IPS-20b (cell line): ENCODE results near the gene ANKRD44.

Experiments
- H3K27ac ChIP-seq: one replicate; pipeline ENCODE4 v1.5.1; 2013; ENCODE audit warnings: low read length
- H3K27me3 ChIP-seq: 2 replicates; pipeline ENCODE4 v1.6.1; 2013; ENCODE audit warnings: mild to moderate bottlenecking, low read length, inconsistent platforms; ENCODE audit not compliant: insufficient read depth
- H3K36me3 ChIP-seq: 2 replicates; pipeline ENCODE4 v1.6.1; 2013; ENCODE audit warnings: low read depth, mild to moderate bottlenecking, inconsistent platforms, low read length, moderate library complexity; ENCODE audit not compliant: insufficient read depth
- H3K4me1 ChIP-seq: 2 replicates; pipeline ENCODE4 v1.6.1; 2013; ENCODE audit warnings: mild to moderate bottlenecking, control low read depth, inconsistent platforms, low read length, moderate library complexity; ENCODE audit not compliant: insufficient read depth
- H3K4me3 ChIP-seq: 2 replicates; pipeline ENCODE4 v1.5.1; 2013; ENCODE audit warnings: mild to moderate bottlenecking, low read length, inconsistent platforms
- H3K9ac ChIP-seq: 2 replicates; pipeline ENCODE4 v1.6.1; 2013; ENCODE audit warnings: low read depth, mild to moderate bottlenecking, inconsistent platforms, low read length, moderate library complexity
- H3K9me3 ChIP-seq: 2 replicates; pipeline ENCODE4 v1.6.1; 2013; ENCODE audit warnings: mild to moderate bottlenecking, low read depth, low read length, inconsistent platforms; ENCODE audit not compliant: insufficient read depth

The ANKRD44 gene

DNA sequence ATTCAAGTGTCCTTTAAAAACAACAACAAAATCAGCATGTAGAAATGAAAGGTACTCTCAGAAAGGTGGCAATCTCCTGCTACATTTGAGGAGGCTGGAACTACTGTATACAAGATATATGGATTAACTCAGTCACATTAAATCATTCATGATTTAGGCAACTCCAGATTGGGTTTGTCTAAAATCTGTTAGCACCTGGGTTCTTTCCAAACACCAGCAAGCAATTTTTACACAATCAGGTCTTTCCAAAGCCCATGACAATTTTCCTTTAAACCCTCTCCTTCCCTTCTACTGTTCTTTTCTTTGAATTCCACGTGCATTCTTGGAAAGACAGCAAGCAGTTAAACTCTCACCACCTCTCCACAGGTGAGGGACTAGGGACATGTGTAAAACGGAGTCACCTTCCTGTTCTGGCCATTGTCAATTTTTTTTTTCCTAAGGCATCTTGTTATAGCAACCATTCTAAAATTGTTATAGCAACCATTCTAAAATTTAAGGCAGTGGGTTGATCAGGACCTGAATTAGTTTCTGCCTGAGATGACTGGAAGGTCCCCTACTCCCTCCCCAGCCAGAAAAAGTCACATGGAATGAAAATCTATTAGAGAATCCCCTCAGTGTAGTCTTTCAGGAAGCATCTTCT lies 113.9 kb downstream of the ANKRD44 start:
- Histone ChIP-seq H3K4me3 (no peak overlapping the region), H3K36me3 (no peaks in the 10 kb centered on the region), H3K9ac (no peak overlapping the region), H3K27ac (no peak overlapping the region), H3K4me1 (no peaks in the 10 kb centered on the region), H3K9me3 (no peaks in the 10 kb centered on the region), H3K27me3 (no peaks in the 10 kb centered on the region)

DNA sequence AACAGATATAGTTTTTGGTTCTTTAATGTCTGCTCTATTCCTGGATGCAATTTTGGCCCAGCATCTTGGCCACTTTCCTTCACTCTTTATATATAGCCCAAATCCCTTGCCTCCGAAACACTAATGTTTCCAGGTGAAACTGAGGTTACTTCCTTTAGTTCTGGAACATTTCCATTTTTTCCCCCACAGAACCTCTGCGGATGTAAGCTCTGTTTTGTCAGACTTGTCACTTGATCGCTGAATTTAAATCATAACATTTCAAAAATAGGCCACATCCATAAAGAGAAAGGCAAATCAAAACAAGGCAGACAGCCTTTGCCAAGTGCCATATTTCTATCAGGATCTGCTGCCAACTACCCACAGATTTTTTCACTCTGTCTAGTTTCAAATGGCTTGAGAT lies 115.1 kb downstream of the ANKRD44 start:
- Histone ChIP-seq H3K27ac (no peak overlapping the region), H3K4me1 (no peaks in the 10 kb centered on the region), H3K9ac (no peak overlapping the region), H3K4me3 (no peak overlapping the region), H3K36me3 (no peaks in the 10 kb centered on the region), H3K27me3 (no peaks in the 10 kb centered on the region), H3K9me3 (no peaks in the 10 kb centered on the region)

DNA sequence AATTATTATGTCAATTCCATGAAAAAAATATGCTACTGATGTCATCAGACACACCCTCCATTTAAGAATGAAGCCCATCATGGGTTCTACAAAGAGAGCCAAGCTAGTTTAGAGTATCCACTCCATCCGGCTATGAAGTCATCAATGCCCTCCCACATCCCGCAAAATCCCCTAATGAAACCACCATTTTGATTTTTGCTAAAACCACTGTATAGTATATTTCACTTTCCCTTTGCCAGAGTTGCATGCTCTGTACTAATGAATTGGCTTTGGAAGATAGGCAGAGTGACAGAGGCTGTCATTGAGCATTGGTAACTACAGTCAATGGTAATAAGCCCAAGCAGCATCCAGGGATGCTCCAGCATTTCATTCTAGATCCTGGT lies 118.6 kb downstream of the ANKRD44 start:
- H3K9ac ChIP-seq = no peak overlapping the region
- no peaks in the 10 kb centered on the region for H3K9me3 ChIP-seq
- no peak overlapping the region for H3K4me3 ChIP-seq
- H3K36me3 ChIP-seq = no peaks in the 10 kb centered on the region
- H3K27me3 ChIP-seq = no peaks in the 10 kb centered on the region
- no peak overlapping the region for H3K27ac ChIP-seq
- H3K4me1 ChIP-seq = peaks cover 11% of the 10 kb centered on the region

DNA sequence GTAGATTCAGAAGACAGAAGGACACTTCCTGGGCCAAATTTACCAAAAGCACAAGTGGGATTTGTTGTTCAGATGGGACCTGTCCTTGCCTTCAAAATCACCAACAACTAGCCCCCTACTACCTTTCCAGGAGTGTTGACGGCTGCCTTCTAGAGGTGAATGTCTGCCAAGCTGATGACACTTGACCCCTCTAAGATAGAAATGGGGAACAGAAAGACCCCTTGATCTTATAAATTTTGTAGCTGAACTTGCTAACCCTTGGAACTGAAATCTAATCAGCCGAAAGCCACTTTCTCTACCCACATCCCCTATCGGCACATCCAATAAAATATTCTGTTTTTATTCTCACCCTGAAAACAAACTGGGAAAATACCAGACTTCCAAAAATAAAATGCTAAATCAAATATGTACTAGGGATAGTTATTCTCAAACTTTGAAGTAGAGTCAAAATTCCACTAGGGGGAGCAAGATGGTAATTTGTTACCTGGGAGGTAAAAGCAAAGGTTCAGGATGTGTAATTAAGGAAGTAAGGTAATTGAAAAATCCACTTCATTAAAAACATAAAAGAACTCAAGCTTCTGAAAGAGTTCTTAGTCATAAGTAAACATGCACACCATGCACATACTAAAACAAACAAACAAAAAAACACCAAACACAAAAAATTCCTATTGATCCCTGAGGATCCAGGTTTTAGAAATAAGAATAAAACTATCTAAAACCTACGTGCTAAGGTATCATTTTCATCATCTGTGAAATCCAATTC lies 119.2 kb downstream of the ANKRD44 start:
- H3K9ac ChIP-seq = no peak overlapping the region
- H3K4me3 ChIP-seq = no peak overlapping the region
- H3K9me3 ChIP-seq = no peaks in the 10 kb centered on the region
- H3K27me3 ChIP-seq = no peaks in the 10 kb centered on the region
- peaks cover 11% of the 10 kb centered on the region for H3K4me1 ChIP-seq
- H3K27ac ChIP-seq = no peak overlapping the region
- H3K36me3 ChIP-seq = no peaks in the 10 kb centered on the region

DNA sequence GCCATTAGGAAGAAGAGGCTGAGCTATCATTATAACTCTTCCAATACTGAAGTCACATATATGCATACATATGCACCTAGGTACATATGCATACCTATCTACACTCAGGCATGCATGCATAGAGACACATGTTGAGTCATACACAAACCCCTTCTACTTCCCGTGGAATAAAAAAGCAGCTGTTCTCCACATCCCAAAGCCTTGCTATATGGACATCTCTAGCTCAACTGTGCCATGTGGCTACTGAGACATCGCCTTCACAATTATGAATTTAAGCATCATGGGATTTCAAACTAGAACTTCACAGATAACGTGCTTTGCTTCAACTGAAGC lies 120.5 kb downstream of the ANKRD44 start:
- Histone ChIP-seq H3K4me3 (no peak overlapping the region), H3K27me3 (no peaks in the 10 kb centered on the region), H3K9me3 (no peaks in the 10 kb centered on the region), H3K4me1 (peaks cover 11% of the 10 kb centered on the region), H3K27ac (no peak overlapping the region), H3K36me3 (no peaks in the 10 kb centered on the region), H3K9ac (no peak overlapping the region)

DNA sequence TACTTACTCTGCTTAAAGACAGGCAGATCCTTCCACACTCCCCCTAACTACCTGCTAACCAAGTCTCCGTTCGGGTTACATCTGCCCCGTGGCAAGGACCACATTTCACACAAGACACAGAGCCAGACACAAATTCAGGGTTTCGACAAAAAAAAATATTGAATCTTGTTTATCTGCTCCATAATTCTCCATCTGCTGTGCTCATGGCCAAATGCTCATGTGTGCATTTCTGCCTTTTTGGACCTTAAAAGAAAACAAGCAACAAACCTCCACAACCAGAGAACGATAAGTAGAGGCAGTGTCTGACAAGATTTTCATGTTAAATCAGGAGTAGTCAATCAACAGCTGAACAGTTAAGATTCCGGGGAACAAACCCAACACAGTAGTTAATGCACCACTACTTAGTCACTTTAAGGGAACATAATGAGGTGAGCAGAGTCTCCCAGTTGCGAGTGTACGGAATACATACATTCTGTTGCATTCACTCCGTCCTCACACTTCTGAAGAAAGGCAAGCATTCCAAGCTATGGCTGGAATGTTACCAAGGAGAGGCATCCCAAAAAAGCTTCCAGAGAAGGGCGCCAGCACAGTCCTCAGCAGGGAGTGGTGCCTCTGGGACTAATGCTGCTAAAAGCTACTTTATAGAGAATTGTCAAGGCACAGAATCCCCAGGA lies 121.0 kb downstream of the ANKRD44 start:
- H3K36me3 ChIP-seq = no peaks in the 10 kb centered on the region
- no peak overlapping the region for H3K27ac ChIP-seq
- peaks cover 11% of the 10 kb centered on the region for H3K4me1 ChIP-seq

DNA sequence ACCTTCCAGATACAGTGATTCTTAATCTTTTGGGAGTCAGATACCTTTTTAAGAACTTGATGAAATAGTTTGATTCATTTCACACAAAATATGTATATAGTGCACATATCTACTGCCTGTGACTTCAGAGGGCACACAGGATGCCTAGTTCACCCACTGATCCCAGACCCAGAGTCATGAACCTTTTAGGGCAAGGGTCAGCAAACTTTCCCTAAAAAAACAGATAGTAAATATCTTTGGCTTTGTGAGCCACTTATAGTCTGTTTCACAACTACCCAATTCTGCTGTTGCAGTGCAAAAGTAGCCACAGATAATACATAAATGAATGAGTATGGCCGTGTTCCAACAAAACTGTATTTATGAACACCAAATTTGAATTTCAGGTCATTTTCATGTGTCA lies 124.9 kb downstream of the ANKRD44 start:
- peaks cover 11% of the 10 kb centered on the region for H3K4me1 ChIP-seq
- no peaks in the 10 kb centered on the region for H3K36me3 ChIP-seq
- H3K4me3 ChIP-seq = no peak overlapping the region
- H3K27ac ChIP-seq = no peak overlapping the region
- H3K9me3 ChIP-seq = no peaks in the 10 kb centered on the region
- H3K27me3 ChIP-seq = no peaks in the 10 kb centered on the region
- H3K9ac ChIP-seq = no peak overlapping the region

More for the DNA sequence above, 121.0 kb downstream of the ANKRD44 start:
- H3K9me3 ChIP-seq = no peaks in the 10 kb centered on the region
- H3K27me3 ChIP-seq = no peaks in the 10 kb centered on the region
- no peak overlapping the region for H3K4me3 ChIP-seq
- no peak overlapping the region for H3K9ac ChIP-seq

DNA sequence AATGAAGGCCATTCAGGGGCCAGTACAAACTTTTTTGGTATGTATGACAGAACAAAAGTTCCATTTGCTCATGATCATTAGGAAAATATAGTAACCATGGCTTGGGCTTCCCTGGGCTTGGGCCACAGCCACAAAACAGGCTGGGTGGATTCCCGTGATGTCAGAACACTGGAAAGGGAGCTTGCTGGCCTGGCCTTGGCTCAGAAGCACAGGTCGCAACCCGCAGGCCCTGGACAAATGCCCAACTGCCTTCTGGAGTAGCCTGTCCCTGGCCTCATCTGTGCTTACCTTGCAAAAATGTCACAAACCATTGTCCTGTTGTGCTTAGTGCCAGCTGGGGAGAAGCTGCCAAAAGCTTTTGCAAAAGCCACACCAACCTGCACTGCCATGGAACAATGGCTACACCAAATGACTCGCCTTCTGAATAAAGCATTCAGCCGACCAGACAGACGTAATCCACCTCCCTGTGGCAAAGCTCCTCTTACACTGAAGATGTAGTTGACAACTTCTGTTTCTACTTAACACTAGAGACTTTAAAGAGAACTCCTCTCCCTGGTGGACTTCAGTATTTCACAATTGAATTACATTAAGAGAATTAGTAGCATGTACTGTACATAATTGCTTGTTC lies 125.5 kb downstream of the ANKRD44 start:
- no peak overlapping the region for H3K4me3 ChIP-seq
- no peaks in the 10 kb centered on the region for H3K27me3 ChIP-seq
- no peaks in the 10 kb centered on the region for H3K9me3 ChIP-seq
- H3K9ac ChIP-seq = no peak overlapping the region
- no peaks in the 10 kb centered on the region for H3K36me3 ChIP-seq
- H3K4me1 ChIP-seq = peaks cover 7% of the 10 kb centered on the region
- H3K27ac ChIP-seq = no peak overlapping the region

DNA sequence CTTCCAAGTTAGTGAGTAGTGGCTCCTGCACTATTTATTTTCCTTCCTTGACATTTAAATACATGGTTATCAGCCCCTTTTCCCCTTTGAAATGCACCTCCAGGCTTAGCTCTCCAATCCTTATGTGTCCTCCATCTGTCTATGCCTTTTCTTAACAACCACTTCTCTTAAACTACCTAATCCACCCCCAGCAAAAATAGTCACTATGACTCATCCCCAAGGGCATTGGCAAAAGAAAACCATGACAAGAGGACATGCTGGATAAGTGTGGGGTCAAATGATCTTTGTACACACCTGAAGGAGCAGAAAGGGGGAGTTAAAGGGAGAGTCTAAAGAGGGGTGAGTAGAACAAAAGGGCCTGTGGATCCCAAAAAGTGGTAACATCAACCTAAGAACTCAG lies 127.2 kb downstream of the ANKRD44 start:
- Histone ChIP-seq H3K27ac (no peak overlapping the region), H3K9ac (no peak overlapping the region), H3K9me3 (no peaks in the 10 kb centered on the region), H3K27me3 (no peaks in the 10 kb centered on the region), H3K4me1 (no peaks in the 10 kb centered on the region), H3K36me3 (no peaks in the 10 kb centered on the region), H3K4me3 (no peak overlapping the region)

DNA sequence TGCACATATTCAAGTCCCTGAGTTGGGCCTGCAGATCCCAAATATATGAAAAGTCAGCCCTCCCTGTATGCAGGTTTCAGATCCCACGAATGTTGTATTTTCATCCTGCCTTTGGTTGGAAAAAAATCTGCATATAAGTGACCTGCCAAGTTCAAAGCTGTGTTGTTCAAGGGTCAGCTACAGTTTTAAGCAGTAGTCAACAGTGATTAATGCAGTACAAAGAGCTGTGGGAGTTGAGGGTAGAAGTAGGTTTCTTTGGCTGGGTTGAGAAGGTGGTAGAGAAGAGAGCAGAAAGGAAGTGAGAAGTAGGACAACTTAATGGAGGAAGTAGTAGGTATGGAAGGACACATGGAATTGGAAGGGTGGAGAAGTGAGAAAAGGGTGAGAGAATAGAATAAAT lies 127.9 kb downstream of the ANKRD44 start:
- H3K4me1 ChIP-seq = no peaks in the 10 kb centered on the region

DNA sequence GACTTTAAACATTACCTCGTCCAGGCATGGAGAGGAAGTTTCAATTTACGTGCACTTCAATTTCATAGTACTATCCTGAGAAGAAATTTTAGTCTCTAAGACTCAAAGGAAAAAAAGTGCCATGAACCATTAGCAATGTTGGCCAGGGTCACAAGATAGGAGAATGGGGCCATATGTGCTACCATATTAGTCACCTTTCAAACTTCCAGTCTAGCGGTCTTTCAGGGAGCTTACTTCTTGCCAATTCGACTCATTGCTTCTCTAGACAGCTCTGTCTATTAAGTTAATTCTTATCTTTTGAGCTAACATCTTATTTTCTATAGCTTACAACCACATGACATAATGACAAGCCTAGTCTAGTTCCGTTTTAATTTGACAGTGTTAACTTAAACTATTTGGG lies 129.1 kb downstream of the ANKRD44 start:
- Histone ChIP-seq H3K36me3 (no peaks in the 10 kb centered on the region), H3K27ac (no peak overlapping the region), H3K9me3 (no peaks in the 10 kb centered on the region), H3K9ac (no peak overlapping the region), H3K4me1 (no peaks in the 10 kb centered on the region), H3K4me3 (no peak overlapping the region), H3K27me3 (no peaks in the 10 kb centered on the region)

More for the DNA sequence above, 127.9 kb downstream of the ANKRD44 start:
- Histone ChIP-seq H3K27ac (no peak overlapping the region), H3K9me3 (no peaks in the 10 kb centered on the region), H3K27me3 (no peaks in the 10 kb centered on the region), H3K36me3 (no peaks in the 10 kb centered on the region), H3K4me3 (no peak overlapping the region), H3K9ac (no peak overlapping the region)
